ENCODE results near the gene SNRPA. TPM values are rescaled to one million over a fixed set of nuclear protein-coding genes. Genes with fewer than 3 reads are reported as not detected.

The SNRPA gene
- total and polyA plus RNA-seq, 2 of the 4 experiments (the other 2 are of a cell fraction) = 30.3 to 81.3 TPM

DNA sequence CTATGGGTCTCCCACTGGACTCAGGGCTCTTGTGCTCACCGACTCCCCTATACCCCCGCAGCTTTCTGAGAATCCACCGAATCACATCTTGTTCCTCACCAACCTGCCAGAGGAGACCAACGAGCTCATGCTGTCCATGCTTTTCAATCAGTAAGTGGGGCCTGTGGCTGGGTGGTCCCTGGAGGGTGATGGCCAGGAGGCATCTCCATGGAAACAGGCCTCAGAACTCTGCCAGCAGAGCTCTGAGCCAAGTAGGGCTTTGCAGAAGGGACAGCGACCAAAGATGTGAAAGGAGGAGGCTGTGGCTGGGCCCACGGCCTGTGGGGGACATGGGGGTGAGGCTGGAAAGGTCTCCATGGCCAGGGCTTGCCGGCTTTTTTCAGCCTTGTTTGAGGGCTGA, 12.5 kb downstream of the SNRPA start:
- 86% methylated on average over 1 of the region's 7 CpGs; no CpG with 5 or more reads in 1 of the 2 experiments for WGBS, 2 experiments (ENCODE audit: extremely low coverage in 2 of 2, insufficient read length in 1 of 2)

More for the DNA sequence above, 12.5 kb downstream of the SNRPA start:
- Histone ChIP-seq H2BK120ac (ENCODE audit: low read depth, low read length) (no peak overlapping the region), H3K4ac (ENCODE audit: low read depth, low read length) (no peak overlapping the region), H3K27ac (ENCODE audit: insufficient read depth, low read length) (no peak overlapping the region), H3K4me1 (ENCODE audit: control insufficient read depth, insufficient read depth, low read length) (no peaks in the 10 kb centered on the region), H3K9me1 (ENCODE audit: insufficient read depth, low read length) (peaks cover under 1% of the 10 kb centered on the region; the same call in 1 of the 2 replicates), H3K4me2 (ENCODE audit: low read depth, low read length) (no peak overlapping the region), H4K91ac (ENCODE audit: insufficient read depth, low read depth, low read length) (no peak overlapping the region), H3K23ac (ENCODE audit: low read depth, low read length) (no peak overlapping the region), H3K18ac (ENCODE audit: low read depth, low read length) (no peak overlapping the region), H4K20me1 (ENCODE audit: insufficient read depth, low read length) (peaks cover 8% of the 10 kb centered on the region), H2AFZ (replicated peaks; ENCODE audit: low read length, poor library complexity) (no peak overlapping the region), H2BK20ac (ENCODE audit: low read depth, low read length) (no peak overlapping the region), H3K14ac (replicated peaks; ENCODE audit: low read depth, low read length) (no peak overlapping the region), H3K9ac (ENCODE audit: low read depth, low read length) (no peak overlapping the region), H2BK5ac (ENCODE audit: low read depth, low read length, poor library complexity, severe bottlenecking) (no peak overlapping the region), H4K8ac (ENCODE audit: low read depth in 2 of 2, low read length in 2 of 2) (no peak overlapping the region), H3K79me1 (ENCODE audit: low read depth in 1 of 2, low read length in 2 of 2) (peaks cover 26 to 35% of the 10 kb centered on the region in 2 experiments), H3K9me3 (ENCODE audit: control insufficient read depth, insufficient read depth, low read length) (no peaks in the 10 kb centered on the region), H2AK5ac (ENCODE audit: low read depth, low read length) (no peak overlapping the region), H3K56ac (ENCODE audit: extremely low read depth, insufficient read depth, low read length) (no peak overlapping the region), H3K4me3 (ENCODE audit: insufficient read depth, low read depth, low read length) (no peak overlapping the region), H2BK15ac (ENCODE audit: low read depth, low read length) (no peak overlapping the region), H4K5ac (ENCODE audit: low read depth, low read length) (no peak overlapping the region), H2AK9ac (replicated peaks; ENCODE audit: low read depth, low read length, poor library complexity) (peak overlapping the region; percentile 15), H3K36me3 (ENCODE audit: control insufficient read depth, insufficient read depth, low read length) (peaks cover 75% of the 10 kb centered on the region), H3K27me3 (ENCODE audit: control insufficient read depth, insufficient read depth, low read length) (no peaks in the 10 kb centered on the region)
- intact Hi-C loops (cut with micrococcal nuclease) = no loop called here
- BruUV-seq (replicated peaks) = no TSS peak
- ChIA-PET POLR2A (ENCODE audit: unreplicated experiment) (no interaction called here), CTCF (no interaction called here)
- ATAC-seq (ENCODE audit: low read depth) = no peak
- TF ChIP-seq RFX5 (IDR thresholded peaks at IDR 0.05; ENCODE audit: low read depth, low read length) = no peak
- TF ChIP-seq NFE2L2 (IDR thresholded peaks at IDR 0.05; ENCODE audit: low read depth, low read length) = no peak
- no peak for TF ChIP-seq RAD21 (IDR thresholded peaks at IDR 0.05; ENCODE audit: low read length)
- TF ChIP-seq MAFK (IDR thresholded peaks at IDR 0.05; ENCODE audit: low read depth, low read length) = no peak
- no peak for TF ChIP-seq MXI1 (IDR thresholded peaks at IDR 0.05; ENCODE audit: borderline replicate concordance, low read depth, low read length)
- TF ChIP-seq, protein P1, sequence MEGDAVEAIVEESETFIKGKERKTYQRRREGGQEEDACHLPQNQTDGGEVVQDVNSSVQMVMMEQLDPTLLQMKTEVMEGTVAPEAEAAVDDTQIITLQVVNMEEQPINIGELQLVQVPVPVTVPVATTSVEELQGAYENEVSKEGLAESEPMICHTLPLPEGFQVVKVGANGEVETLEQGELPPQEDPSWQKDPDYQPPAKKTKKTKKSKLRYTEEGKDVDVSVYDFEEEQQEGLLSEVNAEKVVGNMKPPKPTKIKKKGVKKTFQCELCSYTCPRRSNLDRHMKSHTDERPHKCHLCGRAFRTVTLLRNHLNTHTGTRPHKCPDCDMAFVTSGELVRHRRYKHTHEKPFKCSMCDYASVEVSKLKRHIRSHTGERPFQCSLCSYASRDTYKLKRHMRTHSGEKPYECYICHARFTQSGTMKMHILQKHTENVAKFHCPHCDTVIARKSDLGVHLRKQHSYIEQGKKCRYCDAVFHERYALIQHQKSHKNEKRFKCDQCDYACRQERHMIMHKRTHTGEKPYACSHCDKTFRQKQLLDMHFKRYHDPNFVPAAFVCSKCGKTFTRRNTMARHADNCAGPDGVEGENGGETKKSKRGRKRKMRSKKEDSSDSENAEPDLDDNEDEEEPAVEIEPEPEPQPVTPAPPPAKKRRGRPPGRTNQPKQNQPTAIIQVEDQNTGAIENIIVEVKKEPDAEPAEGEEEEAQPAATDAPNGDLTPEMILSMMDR (conservative IDR thresholded peaks at IDR 0.05; ENCODE audit: low read depth, low read length) = no peak
- TF ChIP-seq, protein P2, sequence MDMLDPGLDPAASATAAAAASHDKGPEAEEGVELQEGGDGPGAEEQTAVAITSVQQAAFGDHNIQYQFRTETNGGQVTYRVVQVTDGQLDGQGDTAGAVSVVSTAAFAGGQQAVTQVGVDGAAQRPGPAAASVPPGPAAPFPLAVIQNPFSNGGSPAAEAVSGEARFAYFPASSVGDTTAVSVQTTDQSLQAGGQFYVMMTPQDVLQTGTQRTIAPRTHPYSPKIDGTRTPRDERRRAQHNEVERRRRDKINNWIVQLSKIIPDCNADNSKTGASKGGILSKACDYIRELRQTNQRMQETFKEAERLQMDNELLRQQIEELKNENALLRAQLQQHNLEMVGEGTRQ (IDR thresholded peaks at IDR 0.05; ENCODE audit: low read depth, low read length) = no peak
- TF ChIP-seq SMC3 (IDR thresholded peaks at IDR 0.05; ENCODE audit: low read depth, low read length) = no peak
- no peak for TF ChIP-seq BHLHE40 (IDR thresholded peaks at IDR 0.05; ENCODE audit: low read depth, low read length)
- TF ChIP-seq CHD1 (IDR thresholded peaks at IDR 0.05; ENCODE audit: low read depth, low read length) = no peak
- DNase-seq = no peak
- in situ Hi-C loops (cut with MboI; ENCODE audit: low sequenced_read_pairs) = no loop called here
- dilution Hi-C loops (cut with HindIII; ENCODE audit: low sequenced_read_pairs, unreplicated experiment) = no loop called here
